Adrenal gland (tissue), 5 donors: Measurements from ENCODE around the gene C1QL1.

ENCODE experiments used
- CTCF ChIP-seq, 6 experiments: fragments of 450-650 bp in 4 of 6; fragments of 200-600 bp in 2 of 6; sonication (generic) in 1 of 6; IDR thresholded peaks; 1 replicate in 5 of 6; 2 replicates in 1 of 6; pipeline versions ENCODE4 v1.5.1 to v1.8.0; 2016 to 2021; ENCODE audit warnings: antibody characterized with exemption in 6 of 6, mild to moderate bottlenecking in 2 of 6, moderate library complexity in 1 of 6
- POLR2A ChIP-seq, 2 donors: fragments of 450-650 bp; IDR thresholded peaks; one replicate each; pipeline ENCODE4 v1.6.1; 2017; ENCODE audit warnings: antibody characterized with exemption in 2 of 2, mild to moderate bottlenecking in 2 of 2, moderate library complexity in 1 of 2
- donor health status: DM: no; HTN: no; CAD: no.

- TF ChIP-seq CTCF (IDR thresholded peaks at IDR 0.05) (no peak), POLR2A (IDR thresholded peaks at IDR 0.05) (no peak)
These were observed 45.2 kb upstream of the C1QL1 start for GRCh38 chr17:45013021-45013997.
